Esophagus squamous epithelium (tissue), 5 donors: ENCODE results near the gene PPM1M. TPM values are rescaled to one million over a fixed set of nuclear protein-coding genes. Genes with fewer than 3 reads are reported as not detected.

Experiments
- DNase-seq: peaks from one replicate; lab custom pipeline; 2025; lab: John Stamatoyannopoulos, UW
- H3K27ac ChIP-seq, 4 donors: fragments of 200-600 bp; sonication (generic); one replicate each; pipeline ENCODE4 v1.5.1; 2016 to 2019; ENCODE audit warnings: mild to moderate bottlenecking in 1 of 4
- H3K27me3 ChIP-seq, 4 donors: fragments of 200-600 bp; sonication (generic); 1 replicate in 3 of 4; 2 replicates in 1 of 4; pipeline versions ENCODE4 v1.5.1 to v1.6.0; 2017 to 2021; ENCODE audit warnings: antibody characterized with exemption in 1 of 4
- H3K36me3 ChIP-seq, 3 donors: fragments of 200-600 bp; sonication (generic); one replicate each; pipeline ENCODE4 v1.5.1; 2016 to 2019
- H3K4me1 ChIP-seq, 3 donors: fragments of 200-600 bp; sonication (generic); one replicate each; pipeline ENCODE4 v1.5.1; 2017 to 2019
- H3K4me3 ChIP-seq, 4 donors: fragments of 200-600 bp; sonication (generic); 1 replicate in 3 of 4; 2 replicates in 1 of 4; pipeline ENCODE4 v1.5.1; 2016 to 2019; ENCODE audit warnings: mild to moderate bottlenecking in 2 of 4, moderate library complexity in 1 of 4
- H3K9me3 ChIP-seq, 3 donors: fragments of 200-600 bp; sonication (generic); one replicate each; pipeline ENCODE4 v1.5.1; 2016 to 2019
- CTCF ChIP-seq, 6 experiments: fragments of 450-650 bp in 4 of 6; fragments of 200-600 bp in 2 of 6; sonication (generic) in 2 of 6; IDR thresholded peaks; one replicate each; pipeline ENCODE4 v1.5.1; 2016 to 2019; ENCODE audit warnings: antibody characterized with exemption in 6 of 6, mild to moderate bottlenecking in 4 of 6, moderate library complexity in 4 of 6
- POLR2A ChIP-seq, 4 donors: fragments of 450-650 bp; IDR thresholded peaks; one replicate each; pipeline ENCODE4 v1.6.1; 2017; ENCODE audit warnings: antibody characterized with exemption in 4 of 4, mild to moderate bottlenecking in 4 of 4, moderate library complexity in 3 of 4
- WGBS, 2 donors: methylation state at CpG; one replicate each; pipeline ENCODE4 v1.1.5; 2018; 5-methylcytosine and 5-hydroxymethylcytosine counted together
- intact Hi-C: fragments of 100-400 bp; cut with DNase I; formaldehyde crosslinking; loops from one replicate; pipeline ENCODE4 v1.15.0; 2022
- total RNA-seq, 4 donors: library from RNA; depleted of rRNA; stranded (reverse); fragments of >200 nt; gene quantifications; one replicate each; pipeline ENCODE4 v1.1.0, GENCODE V29; 2016
- donor health status: DM: yes; HTN: yes; CAD: no.

The PPM1M gene
- total RNA-seq, 4 donors from 2014 or later, result 3.2 to 25.6 (median 12.3) TPM

DNA sequence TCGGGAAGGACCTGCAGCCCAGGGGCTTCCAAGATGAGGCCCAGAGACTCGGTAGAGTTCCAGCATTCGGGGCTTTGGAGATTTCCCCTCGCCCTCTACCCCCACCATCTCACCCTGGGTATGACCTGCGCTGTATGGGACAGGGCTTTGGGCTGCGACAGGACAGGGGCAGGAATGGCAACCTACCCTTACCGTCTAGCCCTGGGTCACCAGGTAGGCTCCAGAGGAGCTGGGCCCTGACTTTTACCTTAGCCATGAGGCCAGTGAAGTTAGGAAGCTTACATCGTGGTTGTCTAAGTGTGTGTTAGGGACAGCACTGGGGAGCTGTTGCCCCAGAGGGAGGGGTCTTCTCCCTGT lies 683 bp downstream of the PPM1M start:
- DNase-seq, result no peak
- Histone ChIP-seq H3K27ac (peak overlapping the region; percentile 78 to 95 (median 86)), H3K4me3 (peak overlapping the region; percentile 35 to 73 (median 56))

GRCh38 chr3:52246728-52247408 lies 1.3 kb downstream of the PPM1M start:
- TF ChIP-seq POLR2A (IDR thresholded peaks at IDR 0.05), result no peak
- TF ChIP-seq CTCF (IDR thresholded peaks at IDR 0.05), result no peak

More for the DNA sequence above, 683 bp downstream of the PPM1M start:
- Histone ChIP-seq H3K9me3 (no peaks in the 10 kb centered on the region), H3K4me1 (peaks cover 45 to 73% (median 51%) of the 10 kb centered on the region in 3 donors), H3K36me3 (peaks cover 0 to 36% (median 11%) of the 10 kb centered on the region in 3 donors), H3K27me3 (no peaks in the 10 kb centered on the region)
- 31% methylated on average over 7 of the region's 8 CpGs; no CpG with 5 or more reads in 1 of the 2 donors for WGBS, 2 donors
- intact Hi-C loops, result no loop called here
- TF ChIP-seq CTCF (IDR thresholded peaks at IDR 0.05), result no peak
- no peak for TF ChIP-seq POLR2A (IDR thresholded peaks at IDR 0.05)

DNA sequence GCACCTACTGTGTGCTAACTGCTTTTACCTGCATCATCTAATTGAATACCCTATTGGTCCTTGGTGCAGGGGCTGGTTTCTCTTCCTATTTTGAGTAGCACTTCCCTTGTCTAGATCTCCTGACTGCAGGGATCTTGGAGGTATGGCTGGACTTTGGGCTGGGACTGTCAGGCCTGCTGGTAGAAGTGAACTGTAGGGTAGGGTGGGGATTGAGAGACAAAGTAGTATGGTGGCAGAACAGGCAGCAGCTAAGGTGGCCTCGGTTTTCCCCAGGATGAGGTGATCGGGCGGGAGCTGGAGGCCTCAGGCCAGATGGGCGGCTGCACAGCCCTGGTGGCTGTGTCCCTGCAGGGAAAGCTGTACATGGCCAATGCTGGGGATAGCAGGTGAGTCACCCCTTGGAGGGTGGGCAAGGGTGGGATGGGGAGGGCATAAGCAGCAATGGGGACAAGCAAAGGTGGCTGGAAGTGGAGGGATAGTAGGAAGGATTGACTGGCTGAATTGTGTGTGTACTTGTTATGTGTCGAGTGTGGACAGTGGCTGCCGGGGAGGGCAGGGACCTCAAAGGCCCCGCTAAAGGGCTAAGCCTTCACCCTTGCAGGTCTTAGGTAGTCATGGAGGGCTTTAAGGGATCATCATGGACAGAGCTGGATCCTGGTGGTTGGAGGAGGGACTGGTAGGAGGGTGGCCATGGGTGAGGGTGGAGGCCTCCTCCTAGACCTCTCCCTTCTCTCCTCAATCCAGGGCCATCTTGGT lies 2.0 kb downstream of the PPM1M start:
- H3K9me3 ChIP-seq, result no peaks in the 10 kb centered on the region
- 80 to 84% methylated on average over 6 to 7 of the region's 7 CpGs for WGBS, 2 donors
- no peaks in the 10 kb centered on the region for H3K27me3 ChIP-seq
- peaks cover 0 to 49% (median 11%) of the 10 kb centered on the region in 3 donors for H3K36me3 ChIP-seq
- intact Hi-C loops, result no loop called here
- TF ChIP-seq CTCF (IDR thresholded peaks at IDR 0.05), result no peak
- TF ChIP-seq POLR2A (IDR thresholded peaks at IDR 0.05), result no peak
- H3K4me1 ChIP-seq, result peaks cover 51 to 86% (median 52%) of the 10 kb centered on the region in 3 donors
- H3K27ac ChIP-seq, result peak overlapping the region in 3 of 4 donors; percentile 83 to 95 (median 90)
- no peak for DNase-seq
- H3K4me3 ChIP-seq, result peak overlapping the region in 2 of 4 donors; percentile 59 to 73

More at GRCh38 chr3:52246728-52247408, 1.3 kb downstream of the PPM1M start:
- Histone ChIP-seq H3K4me3 (peak overlapping the region in 3 of 4 donors; percentile 54 to 73 (median 59)), H3K27me3 (no peaks in the 10 kb centered on the region), H3K27ac (peak overlapping the region; percentile 78 to 95 (median 86)), H3K36me3 (peaks cover 0 to 42% (median 11%) of the 10 kb centered on the region in 3 donors), H3K9me3 (no peaks in the 10 kb centered on the region), H3K4me1 (peaks cover 50 to 79% (median 51%) of the 10 kb centered on the region in 3 donors)
- DNase-seq, result no peak
- 61 to 70% methylated on average over 1 to 3 of the region's 14 CpGs for WGBS, 2 donors
- intact Hi-C loops, result no loop called here

GRCh38 chr3:52248165-52248541 lies 2.6 kb downstream of the PPM1M start:
- peak overlapping the region in 2 of 4 donors; percentile 10 to 83 for H3K27ac ChIP-seq
- peaks cover 0 to 55% (median 11%) of the 10 kb centered on the region in 3 donors for H3K36me3 ChIP-seq
- no peak overlapping the region for H3K4me3 ChIP-seq
- WGBS, 2 donors, result 71 to 73% methylated on average over 1 to 2 of the region's 10 CpGs
- no peak for TF ChIP-seq CTCF (IDR thresholded peaks at IDR 0.05)
- TF ChIP-seq POLR2A (IDR thresholded peaks at IDR 0.05), result no peak
- H3K9me3 ChIP-seq, result no peaks in the 10 kb centered on the region
- DNase-seq, result no peak
- peaks cover 54 to 92% (median 58%) of the 10 kb centered on the region in 3 donors for H3K4me1 ChIP-seq
- intact Hi-C loops, result no loop called here
- H3K27me3 ChIP-seq, result no peaks in the 10 kb centered on the region
